K562 (cell line): Measurements from ENCODE around the gene HMOX1. TPM values are rescaled to one million over a fixed set of nuclear protein-coding genes. Genes with fewer than 3 reads are reported as not detected.
A peak's percentile ranks its signal among the peaks of the same experiment; 100 is the strongest.

Experiments used
- AFF1 ChIP-seq, 2 experiments: fragments of 450-650 bp; IDR thresholded peaks; 2 replicates each; pipeline ENCODE4 v1.6.1; 2018; ENCODE audit warnings: mild to moderate bottlenecking in 2 of 2, low read depth in 1 of 2; ENCODE audit not compliant: partially characterized antibody in 2 of 2
- BRD4 ChIP-seq: fragments of 200-600 bp; sonication (generic); IDR thresholded peaks from 2 replicates; pipeline ENCODE4 v1.6.1; 2017; ENCODE audit warnings: inconsistent platforms
- BRD9 ChIP-seq: fragments of 450-650 bp; IDR thresholded peaks from 2 replicates; pipeline ENCODE4 v1.6.1; 2018; ENCODE audit warnings: low read depth; ENCODE audit not compliant: partially characterized antibody
- CXXC5 ChIP-seq: fragments of 250-450 bp; sonication (Bioruptor Pico); IDR thresholded peaks from 2 replicates; pipeline ENCODE4 v1.8.0; 2022; ENCODE audit warnings: inconsistent platforms, mild to moderate bottlenecking, moderate library complexity
- EP400 ChIP-seq: fragments of 450-650 bp; IDR thresholded peaks from 2 replicates; pipeline ENCODE4 v1.6.1; 2017; ENCODE audit warnings: antibody characterized with exemption, mild to moderate bottlenecking, moderate library complexity
- FOS ChIP-seq: IDR thresholded peaks from 3 replicates; pipeline ENCODE4 v1.6.1; 2011; ENCODE audit not compliant: insufficient read length; ENCODE audit errors: extremely low read depth
- FOXO4 ChIP-seq: fragments of 450-650 bp; formaldehyde crosslinking; IDR thresholded peaks from 2 replicates; pipeline ENCODE4 v1.4.0; 2020; ENCODE audit warnings: mild to moderate bottlenecking, moderate library complexity
- GATAD2B ChIP-seq: fragments of 450-650 bp; IDR thresholded peaks from 2 replicates; pipeline ENCODE4 v1.6.1; 2017; ENCODE audit warnings: mild to moderate bottlenecking, borderline replicate concordance
- GTF2A2 ChIP-seq: IDR thresholded peaks from 2 replicates; pipeline ENCODE4 v1.6.1; 2016; ENCODE audit warnings: mild to moderate bottlenecking, missing genetic modification characterization, missing compliant biosample characterization
- HNRNPLL ChIP-seq: fragments of 200-400 bp; formaldehyde crosslinking; IDR thresholded peaks from 2 replicates; pipeline ENCODE4 v1.6.1; 2017; ENCODE audit warnings: low read length, low read depth, mild to moderate bottlenecking; ENCODE audit not compliant: poor library complexity, severe bottlenecking
- HNRNPUL1 ChIP-seq: fragments of 200-400 bp; formaldehyde crosslinking; IDR thresholded peaks from 2 replicates; pipeline ENCODE4 v1.6.1; 2017; ENCODE audit warnings: low read length
- KLF6 ChIP-seq: fragments of 250-450 bp; sonication (Bioruptor Pico); IDR thresholded peaks from 2 replicates; pipeline ENCODE4 v1.4.0; 2020; ENCODE audit warnings: mild to moderate bottlenecking, moderate library complexity, borderline replicate concordance
- NCOA1 ChIP-seq: fragments of 450-650 bp; IDR thresholded peaks from 2 replicates; pipeline ENCODE4 v1.6.1; 2016; ENCODE audit warnings: low read depth
- RAD21 ChIP-seq, 2 experiments: fragments of 250-450 bp in 1 of 2; fragments of 450-650 bp in 1 of 2; sonication (Bioruptor Pico) in 1 of 2; formaldehyde crosslinking in 1 of 2; IDR thresholded peaks in 1 of 2; conservative IDR thresholded peaks in 1 of 2; 2 replicates each; pipeline versions ENCODE4 v1.4.0 to v1.8.0; 2020 to 2022; ENCODE audit warnings: mild to moderate bottlenecking in 2 of 2, moderate library complexity in 1 of 2
- RAD51 ChIP-seq: fragments of 450-650 bp; IDR thresholded peaks from 2 replicates; pipeline ENCODE4 v1.7.1; 2016; ENCODE audit warnings: low read depth, mild to moderate bottlenecking, borderline replicate concordance
- SREBF1 ChIP-seq: fragments of 150-350 bp; IDR thresholded peaks from 2 replicates; pipeline ENCODE4 v1.6.1; 2014; ENCODE audit warnings: antibody characterized with exemption, low read depth, low read length, borderline replicate concordance
- SRSF3 ChIP-seq: fragments of 200-400 bp; formaldehyde crosslinking; IDR thresholded peaks from 2 replicates; pipeline ENCODE4 v1.6.1; 2016; ENCODE audit warnings: mild to moderate bottlenecking, low read length, moderate library complexity; ENCODE audit not compliant: insufficient read depth
- STAT6 ChIP-seq: sonication (generic); formaldehyde crosslinking; IDR thresholded peaks from 2 replicates; pipeline ENCODE4 v1.8.1; 2023; ENCODE audit warnings: mild to moderate bottlenecking, missing genetic modification reagents
- TAF7 ChIP-seq: fragments of 450-650 bp; IDR thresholded peaks from 2 replicates; pipeline ENCODE4 v1.6.1; 2016; ENCODE audit warnings: missing genetic modification characterization, missing compliant biosample characterization
- ZFX ChIP-seq: sonication (generic); formaldehyde crosslinking; IDR thresholded peaks from 2 replicates; pipeline ENCODE4 v1.8.0; 2022; ENCODE audit warnings: mild to moderate bottlenecking, missing genetic modification reagents, moderate library complexity
- polyA plus RNA-seq, 8 experiments: library from polyadenylated mRNA; depleted of rRNA in 4 of 8; stranded (reverse) in 5 of 8; unstranded in 3 of 8; fragments of >200 nt; fragmentation: Nextera tagmentation in 2 of 8; fragmentation: Illumina TruSeq in 1 of 8; extraction: Ambion mirVana in 2 of 8; extraction: Trizol in 1 of 8; gene quantifications; 2 replicates each; pipeline versions ENCODE4 v1.2.1 to v1.2.3, GENCODE V29; 2011 to 2014; ENCODE audit warnings: inconsistent platforms in 1 of 8, missing spikeins in 1 of 8
- total RNA-seq, 7 experiments: library from RNA; depleted of rRNA in 6 of 7; stranded (reverse); fragments of >200 nt in 6 of 7; fragmentation: Illumina TruSeq in 2 of 7; extraction: Trizol in 2 of 7; gene quantifications; 2 replicates each; pipeline versions ENCODE4 v1.2.1 to v1.2.3, GENCODE V29; 2011 to 2021; ENCODE audit warnings: low replicate concordance in 1 of 7

HMOX1 gene
- total and polyA plus RNA-seq, 9 of the 15 experiments (the other 6 are each of a cell fraction or from before 2014, with no cell fraction given): not detected

- TF ChIP-seq FOXO4 (CRISPR knock-in tag): no peak
- peak; percentile 49 for TF ChIP-seq BRD9
- peak in 1 of 2 experiments; percentile 72 for TF ChIP-seq AFF1 (IDR thresholded peaks at IDR 0.05; ENCODE audit: low read depth in 1 of 2, partially characterized antibody in 2 of 2)
- peak; percentile 60 for TF ChIP-seq HNRNPLL
- no peak for TF ChIP-seq SREBF1
- TF ChIP-seq RAD51: no peak
- TF ChIP-seq CXXC5 (CRISPR knock-in tag): peak; percentile 83
- no peak for TF ChIP-seq KLF6 (CRISPR knock-in tag)
- peak; percentile 87 for TF ChIP-seq TAF7 (tag)
- peak; percentile 51 for TF ChIP-seq ZFX (CRISPR knock-in tag)
- no peak for TF ChIP-seq GATAD2B
- 0 out of 2 replicates have a peak, but pooled peaks have one; percentile 34 for TF ChIP-seq SRSF3
- peak; percentile 85 for TF ChIP-seq BRD4
- no peak for TF ChIP-seq RAD21 (CRISPR knock-in tag; conservative IDR thresholded peaks at IDR 0.05 in 1 of 2, IDR thresholded peaks at IDR 0.05 in 1 of 2)
- TF ChIP-seq FOS: peak; percentile 91
- TF ChIP-seq HNRNPUL1: no peak
- TF ChIP-seq STAT6 (CRISPR knock-in tag): no peak
- TF ChIP-seq NCOA1: 0 out of 2 replicates have a peak, but pooled peaks have one; percentile 20
- peak; percentile 89 for TF ChIP-seq EP400
- TF ChIP-seq GTF2A2 (tag): 0 out of 2 replicates have a peak, but pooled peaks have one; percentile 34
Measured at GRCh38 chr22:35399678-35400500, 19.0 kb downstream of the HMOX1 start, which contains the start of gene MCM5 (continued).
